ENCODE measurements around the gene SEPTIN5.

Gene SEPTIN5

DNA sequence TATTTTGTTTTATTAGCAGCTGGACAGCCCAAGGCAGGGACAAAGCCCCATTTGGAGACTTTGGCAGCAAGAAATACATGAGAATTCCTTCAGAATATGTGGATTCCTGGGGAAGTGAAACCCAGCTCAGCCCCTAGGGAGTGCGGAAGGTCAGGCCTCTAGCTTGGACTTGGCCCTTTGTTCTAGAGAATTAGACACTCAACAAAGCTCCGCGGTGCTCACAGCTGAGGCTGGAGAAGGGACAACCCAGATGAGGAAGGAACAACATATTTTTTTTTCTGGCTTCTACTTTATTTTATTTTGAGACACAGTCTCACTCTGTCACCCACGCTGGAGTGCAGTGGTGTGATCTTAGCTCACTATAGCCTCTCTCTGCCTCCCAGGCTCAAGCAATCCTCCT lies 44.7 kb upstream of the SEPTIN5 start:
- TF ChIP-seq, protein P1, sequence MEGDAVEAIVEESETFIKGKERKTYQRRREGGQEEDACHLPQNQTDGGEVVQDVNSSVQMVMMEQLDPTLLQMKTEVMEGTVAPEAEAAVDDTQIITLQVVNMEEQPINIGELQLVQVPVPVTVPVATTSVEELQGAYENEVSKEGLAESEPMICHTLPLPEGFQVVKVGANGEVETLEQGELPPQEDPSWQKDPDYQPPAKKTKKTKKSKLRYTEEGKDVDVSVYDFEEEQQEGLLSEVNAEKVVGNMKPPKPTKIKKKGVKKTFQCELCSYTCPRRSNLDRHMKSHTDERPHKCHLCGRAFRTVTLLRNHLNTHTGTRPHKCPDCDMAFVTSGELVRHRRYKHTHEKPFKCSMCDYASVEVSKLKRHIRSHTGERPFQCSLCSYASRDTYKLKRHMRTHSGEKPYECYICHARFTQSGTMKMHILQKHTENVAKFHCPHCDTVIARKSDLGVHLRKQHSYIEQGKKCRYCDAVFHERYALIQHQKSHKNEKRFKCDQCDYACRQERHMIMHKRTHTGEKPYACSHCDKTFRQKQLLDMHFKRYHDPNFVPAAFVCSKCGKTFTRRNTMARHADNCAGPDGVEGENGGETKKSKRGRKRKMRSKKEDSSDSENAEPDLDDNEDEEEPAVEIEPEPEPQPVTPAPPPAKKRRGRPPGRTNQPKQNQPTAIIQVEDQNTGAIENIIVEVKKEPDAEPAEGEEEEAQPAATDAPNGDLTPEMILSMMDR (IDR thresholded peaks at IDR 0.05), result no peak

DNA sequence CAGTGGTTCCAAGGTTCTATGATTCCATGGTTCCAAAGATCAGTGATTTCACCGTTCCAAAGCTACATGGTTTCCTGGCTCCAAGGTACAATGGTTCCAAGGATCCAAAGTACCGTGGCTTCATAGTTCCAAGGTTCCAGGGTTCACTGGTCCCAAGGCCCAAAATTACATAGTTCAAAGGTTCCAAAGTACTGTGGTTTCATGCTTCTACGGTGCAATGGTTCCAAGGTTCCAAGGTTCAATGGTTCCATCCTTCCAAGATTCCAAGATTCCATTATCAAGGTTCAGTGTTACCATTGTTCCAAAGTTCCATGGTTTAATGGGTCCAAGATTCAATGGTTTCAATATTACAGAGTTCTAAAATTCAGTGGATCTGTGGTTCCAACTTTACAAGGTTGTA lies 43.0 kb upstream of the SEPTIN5 start:
- TF ChIP-seq, protein P1 (IDR thresholded peaks at IDR 0.05), result no peak

DNA sequence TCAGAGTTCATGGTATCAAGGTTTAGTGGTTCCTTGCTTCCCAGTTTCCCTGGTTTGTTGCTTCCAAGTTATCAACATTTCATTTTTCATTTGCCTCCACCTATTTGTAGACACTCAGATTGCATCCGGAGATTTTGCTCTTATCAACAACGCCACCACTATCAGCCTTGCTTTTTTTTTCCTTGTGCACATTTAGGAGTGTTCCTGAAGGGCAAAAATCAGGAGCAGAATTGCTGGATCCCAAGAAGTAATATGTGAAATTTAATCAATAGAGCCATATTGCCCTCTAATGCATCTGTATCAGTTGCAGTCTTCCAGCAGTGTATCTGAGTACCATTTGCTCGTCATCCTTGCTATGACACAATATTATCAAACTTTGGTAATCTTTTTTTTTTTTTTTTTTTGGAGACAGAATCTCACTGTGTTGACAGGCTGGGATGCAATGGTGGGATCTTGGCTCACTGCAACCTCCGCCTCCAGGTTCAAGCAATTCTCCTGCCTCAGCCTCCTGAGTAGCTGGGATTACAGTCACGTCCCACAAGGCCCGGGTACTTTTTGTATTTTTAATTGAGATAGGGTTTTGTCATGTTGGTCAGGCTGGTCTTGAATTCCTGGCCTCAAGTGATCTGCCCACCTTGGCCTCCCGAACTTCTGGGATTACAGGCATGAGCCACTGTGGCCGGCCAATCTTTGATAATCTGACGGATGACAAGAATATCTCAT lies 42.1 kb upstream of the SEPTIN5 start:
- TF ChIP-seq, protein P1 (IDR thresholded peaks at IDR 0.05), result no peak

DNA sequence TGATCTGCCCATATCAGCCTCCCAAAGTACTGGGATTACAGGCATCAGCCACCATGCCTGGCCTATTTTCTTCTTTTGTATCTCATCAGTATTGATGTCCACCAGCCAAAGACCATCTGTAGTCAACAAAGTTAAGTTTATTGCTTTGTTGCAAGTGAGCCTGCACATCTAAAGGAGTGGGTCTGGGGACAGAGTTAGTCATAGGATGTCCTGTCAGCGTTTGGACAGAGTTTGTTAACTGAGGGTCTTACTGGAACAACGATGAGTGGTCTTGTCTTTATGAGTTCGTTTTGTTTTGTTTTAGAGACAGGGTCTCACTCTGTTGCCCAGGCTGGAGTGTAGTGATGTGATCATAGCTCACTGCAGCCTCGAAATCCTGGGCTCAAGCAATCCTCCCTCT lies 40.6 kb upstream of the SEPTIN5 start:
- TF ChIP-seq, protein P1 (IDR thresholded peaks at IDR 0.05), result no peak

DNA sequence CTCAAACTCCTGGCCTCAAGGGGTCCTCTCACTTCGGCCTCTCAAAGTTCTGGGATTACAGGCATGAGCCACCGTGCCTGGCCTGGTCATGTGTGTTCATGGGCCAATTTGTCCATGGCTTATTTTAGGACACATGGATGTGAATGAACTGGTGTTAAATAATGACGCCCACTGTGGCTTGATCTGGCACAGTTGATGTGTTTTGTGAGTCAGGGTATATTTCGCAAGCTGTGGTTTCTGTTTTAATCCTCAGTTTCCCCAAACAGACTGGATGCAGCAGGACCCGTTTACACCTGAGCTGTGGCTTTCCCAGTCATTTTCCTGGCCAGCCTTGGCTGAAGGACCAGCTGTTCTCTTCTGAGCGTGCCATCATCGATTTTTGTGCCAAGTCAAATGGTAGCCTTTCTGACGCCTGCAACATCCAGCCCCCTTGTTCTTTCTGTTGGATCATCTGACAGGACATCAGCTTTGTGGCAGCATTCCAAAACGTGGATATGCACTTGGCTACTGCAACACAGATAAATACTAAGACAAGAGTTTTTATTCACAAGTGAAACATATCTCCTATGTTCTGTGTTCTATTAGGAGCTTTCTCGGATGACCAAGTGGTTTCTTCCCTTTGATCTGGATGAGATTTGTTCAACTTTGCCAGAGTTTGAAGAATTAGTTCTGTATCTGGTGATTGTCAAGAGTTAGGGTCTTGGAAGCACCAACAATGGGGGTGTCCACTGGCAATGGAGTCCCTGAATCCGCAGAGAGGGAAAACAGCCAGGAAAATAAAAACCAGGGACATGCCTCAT lies 40.0 kb upstream of the SEPTIN5 start:
- TF ChIP-seq, protein P1 (IDR thresholded peaks at IDR 0.05), result no peak

DNA sequence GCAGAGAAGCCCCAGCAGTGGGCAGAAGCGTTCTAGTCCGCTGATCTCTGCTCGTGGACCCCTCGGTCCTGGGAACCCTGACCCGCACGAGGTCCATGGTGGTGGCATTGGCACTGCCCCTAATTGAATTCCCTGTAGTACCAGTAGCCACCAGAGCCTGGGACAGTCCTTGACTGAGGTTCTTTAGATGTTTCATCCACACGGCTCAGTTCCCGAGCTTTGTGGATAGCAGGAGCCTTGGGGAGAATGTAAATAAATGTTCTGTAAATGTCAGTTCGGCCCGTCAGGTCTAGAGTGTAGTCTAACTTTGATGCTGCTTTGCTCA lies 39.4 kb upstream of the SEPTIN5 start:
- TF ChIP-seq, protein P1 (IDR thresholded peaks at IDR 0.05), result no peak

DNA sequence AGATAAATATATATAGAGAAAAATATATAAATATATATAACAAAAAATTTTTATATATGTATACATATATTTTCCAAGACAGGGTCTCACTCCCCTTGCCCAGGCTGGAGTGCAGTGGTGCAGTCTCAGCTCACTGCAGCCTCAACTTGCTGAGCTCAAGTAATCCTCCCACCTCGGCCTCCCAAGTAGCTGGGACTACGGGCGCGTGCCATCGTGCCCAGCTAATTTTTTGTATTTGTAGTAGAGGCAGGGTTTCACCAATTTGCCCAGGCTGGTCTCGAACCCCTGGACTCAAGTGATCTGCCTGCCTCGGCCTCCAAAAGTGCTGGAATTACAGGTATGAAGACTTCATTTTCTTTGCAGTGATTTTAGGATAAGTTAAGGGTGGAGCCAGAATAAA lies 38.9 kb upstream of the SEPTIN5 start:
- TF ChIP-seq, protein P1 (IDR thresholded peaks at IDR 0.05), result no peak

All from LNCAP (cell line).